Activated CD8-positive, alpha-beta T cell treated with anti-CD3 and anti-CD28 coated beads, Interleukin-2, amount 10 ng/mL, durations not matched to agents 7 days and 5 days (primary cell): Measurements from ENCODE around the gene HRH4. TPM values are rescaled to one million over a fixed set of nuclear protein-coding genes. Genes with fewer than 3 reads are reported as not detected.

Source experiments
- ATAC-seq: fragments of 150-1000 bp; cut with Tn5 transposase; one replicate; pipeline ENCODE4 v1.10.0; 2021; ENCODE audit warnings: moderate library complexity
- CTCF ChIA-PET: fragments of 350-600 bp; sonication (Branson Sonifier 250); formaldehyde crosslinking; loops from one replicate; lab custom pipeline; 2021; ENCODE audit warnings: antibody characterized with exemption; lab: Charles Lee
- POLR2A ChIA-PET: fragments of 350-600 bp; sonication (Branson Sonifier 250); formaldehyde crosslinking; loops from one replicate; lab custom pipeline; 2021; ENCODE audit warnings: antibody characterized with exemption; lab: Charles Lee
- DNase-seq: peaks from one replicate; pipeline ENCODE4 v3.0.0-alpha.2; 2020
- H3K27ac Mint-ChIP-seq: one replicate; pipeline ENCODE4 v1.8.0; 2021; ENCODE audit warnings: mild to moderate bottlenecking, mixed read lengths
- H3K27me3 Mint-ChIP-seq: one replicate; pipeline ENCODE4 v1.8.0; 2021; ENCODE audit warnings: low read depth, mixed read lengths
- H3K36me3 Mint-ChIP-seq: one replicate; pipeline ENCODE4 v1.8.0; 2021; ENCODE audit warnings: low read depth, mixed read lengths
- H3K4me1 Mint-ChIP-seq: one replicate; pipeline ENCODE4 v1.8.0; 2021; ENCODE audit warnings: low read depth, mixed read lengths
- H3K4me3 Mint-ChIP-seq: one replicate; pipeline ENCODE4 v1.8.0; 2021; ENCODE audit warnings: mild to moderate bottlenecking, mixed read lengths
- H3K9me3 Mint-ChIP-seq: one replicate; pipeline ENCODE4 v1.8.0; 2022; ENCODE audit warnings: mixed read lengths; ENCODE audit not compliant: insufficient read depth
- total RNA-seq, 2 experiments: library from RNA; stranded (reverse); gene quantifications; one replicate each; pipeline ENCODE4 v1.2.3, GENCODE V29; 2021

Gene HRH4
- total RNA-seq, 2 experiments from 2014 or later, result not detected

- Mint-ChIP-seq H3K27ac (no peak overlapping the region), H3K4me1 (peaks cover 11% of the 10 kb centered on the region), H3K27me3 (no peaks in the 10 kb centered on the region), H3K36me3 (peaks cover 8% of the 10 kb centered on the region), H3K9me3 (peaks cover 4% of the 10 kb centered on the region), H3K4me3 (no peak overlapping the region)
- DNase-seq, result no peak
- ChIA-PET POLR2A (no interaction called here), CTCF (no interaction called here)
- ATAC-seq, result no peak
Measured at GRCh38 chr18:24432618-24433017, 27.8 kb upstream of the HRH4 start.

- CTCF ChIA-PET, result interaction anchor here (0.8 to 1.6 kb wide), 6 partner anchors 8 to 68 kb away, joined by 3 to 6 read pairs (median 3); no protein-coding TSS in a partner anchor
- no peaks in the 10 kb centered on the region for H3K9me3 Mint-ChIP-seq
- no peak for ATAC-seq
Measured at GRCh38 chr18:24436939-24437338, 23.5 kb upstream of the HRH4 start.

GRCh38 chr18:24443870-24444269 is 16.6 kb upstream of the HRH4 start:
- Mint-ChIP-seq H3K4me3 (no peak overlapping the region), H3K27me3 (no peaks in the 10 kb centered on the region), H3K9me3 (no peaks in the 10 kb centered on the region), H3K4me1 (peaks cover 10% of the 10 kb centered on the region), H3K27ac (no peak overlapping the region), H3K36me3 (peaks cover 10% of the 10 kb centered on the region)
- DNase-seq (no peak), ATAC-seq (no peak)
- ChIA-PET CTCF (interaction anchor here (1.0 to 1.6 kb wide), 4 partner anchors 10 to 45 kb away, joined by 3 to 6 read pairs (median 4); no protein-coding TSS in a partner anchor), POLR2A (no interaction called here)

More at GRCh38 chr18:24436939-24437338, 23.5 kb upstream of the HRH4 start:
- no peaks in the 10 kb centered on the region for H3K27me3 Mint-ChIP-seq
- no peak overlapping the region for H3K27ac Mint-ChIP-seq
- no peak for DNase-seq
- peaks cover 5% of the 10 kb centered on the region for H3K4me1 Mint-ChIP-seq
- peaks cover 7% of the 10 kb centered on the region for H3K36me3 Mint-ChIP-seq
- POLR2A ChIA-PET, result no interaction called here
- no peak overlapping the region for H3K4me3 Mint-ChIP-seq

GRCh38 chr18:24446453-24446852 is 14.0 kb upstream of the HRH4 start:
- Mint-ChIP-seq H3K4me3 (no peak overlapping the region), H3K27me3 (no peaks in the 10 kb centered on the region), H3K9me3 (no peaks in the 10 kb centered on the region), H3K4me1 (peaks cover 10% of the 10 kb centered on the region), H3K27ac (no peak overlapping the region), H3K36me3 (peaks cover 12% of the 10 kb centered on the region)
- ATAC-seq (no peak), DNase-seq (no peak)
- ChIA-PET CTCF (interaction anchor here (0.7 to 2.3 kb wide), 4 partner anchors 13 to 272 kb away, joined by 3 to 25 read pairs (median 4); no protein-coding TSS in a partner anchor), POLR2A (no interaction called here)

GRCh38 chr18:24446953-24447538 is 13.4 kb upstream of the HRH4 start:
- no peak for ATAC-seq
- Mint-ChIP-seq H3K4me3 (no peak overlapping the region), H3K4me1 (peaks cover 10% of the 10 kb centered on the region), H3K27ac (no peak overlapping the region), H3K9me3 (no peaks in the 10 kb centered on the region), H3K27me3 (no peaks in the 10 kb centered on the region), H3K36me3 (peaks cover 8% of the 10 kb centered on the region)
- ChIA-PET CTCF (interaction anchor here (0.7 to 2.3 kb wide), 6 partner anchors 13 to 273 kb away, joined by 3 to 25 read pairs (median 4); no protein-coding TSS in a partner anchor), POLR2A (no interaction called here)
- DNase-seq, result no peak

- ATAC-seq (no peak), DNase-seq (no peak)
- ChIA-PET POLR2A (no interaction called here), CTCF (interaction anchor here (1.1 to 2.3 kb wide), 4 partner anchors 14 to 87 kb away, joined by 4 to 25 read pairs (median 5); no protein-coding TSS in a partner anchor)
- Mint-ChIP-seq H3K4me3 (no peak overlapping the region), H3K27me3 (no peaks in the 10 kb centered on the region), H3K4me1 (peaks cover 10% of the 10 kb centered on the region), H3K36me3 (peaks cover 8% of the 10 kb centered on the region), H3K27ac (no peak overlapping the region), H3K9me3 (no peaks in the 10 kb centered on the region)
Measured at GRCh38 chr18:24447961-24448360, 12.5 kb upstream of the HRH4 start.

- H3K9me3 Mint-ChIP-seq, result peaks cover 5% of the 10 kb centered on the region
- no peak overlapping the region for H3K4me3 Mint-ChIP-seq
- no peak for ATAC-seq
- DNase-seq, result no peak
- CTCF ChIA-PET, result no interaction called here
- peaks cover 3% of the 10 kb centered on the region for H3K4me1 Mint-ChIP-seq
- H3K27ac Mint-ChIP-seq, result no peak overlapping the region
- no peaks in the 10 kb centered on the region for H3K36me3 Mint-ChIP-seq
- POLR2A ChIA-PET, result no interaction called here
- no peaks in the 10 kb centered on the region for H3K27me3 Mint-ChIP-seq
Measured at GRCh38 chr18:24456549-24456948, 3.9 kb upstream of the HRH4 start.

- Mint-ChIP-seq H3K27ac (no peak overlapping the region), H3K27me3 (no peaks in the 10 kb centered on the region), H3K9me3 (peaks cover 5% of the 10 kb centered on the region), H3K4me1 (peaks cover 3% of the 10 kb centered on the region), H3K4me3 (no peak overlapping the region), H3K36me3 (no peaks in the 10 kb centered on the region)
- ChIA-PET POLR2A (no interaction called here), CTCF (interaction anchor here (0.9 to 4.6 kb wide), 4 partner anchors 28 to 283 kb away, joined by 4 to 26 read pairs (median 6); no protein-coding TSS in a partner anchor)
- DNase-seq, result no peak
- no peak for ATAC-seq
Measured at GRCh38 chr18:24459772-24460171, 665 bp upstream of the HRH4 start.

- no peak overlapping the region for H3K4me3 Mint-ChIP-seq
- CTCF ChIA-PET, result interaction anchor here (4.6 kb wide), 1 partner anchor 26 kb away, joined by 26 read pairs; no protein-coding TSS in a partner anchor
- ATAC-seq, result no peak
Measured at GRCh38 chr18:24461996-24462395, 1.6 kb downstream of the HRH4 start.

GRCh38 chr18:24462838-24463775 is 2.7 kb downstream of the HRH4 start:
- Mint-ChIP-seq H3K9me3 (peaks cover 5% of the 10 kb centered on the region), H3K27me3 (peaks cover 3% of the 10 kb centered on the region), H3K36me3 (no peaks in the 10 kb centered on the region), H3K27ac (no peak overlapping the region), H3K4me1 (peaks cover 3% of the 10 kb centered on the region), H3K4me3 (no peak overlapping the region)
- DNase-seq, result no peak
- ATAC-seq, result no peak
- POLR2A ChIA-PET, result no interaction called here
- CTCF ChIA-PET, result interaction anchor here (0.8 to 2.1 kb wide), 5 partner anchors 19 to 103 kb away, joined by 3 to 10 read pairs (median 3); no protein-coding TSS in a partner anchor

More at GRCh38 chr18:24461996-24462395, 1.6 kb downstream of the HRH4 start:
- H3K4me1 Mint-ChIP-seq, result peaks cover 3% of the 10 kb centered on the region
- H3K36me3 Mint-ChIP-seq, result no peaks in the 10 kb centered on the region
- peaks cover 5% of the 10 kb centered on the region for H3K9me3 Mint-ChIP-seq
- no peak for DNase-seq
- no peak overlapping the region for H3K27ac Mint-ChIP-seq
- POLR2A ChIA-PET, result interaction anchor here (0.6 kb wide), 1 partner anchor 606 kb away, joined by 3 read pairs; no protein-coding TSS in a partner anchor
- H3K27me3 Mint-ChIP-seq, result no peaks in the 10 kb centered on the region

- POLR2A ChIA-PET, result no interaction called here
- no peak for ATAC-seq
- CTCF ChIA-PET, result interaction anchor here (1.2 kb wide), 1 partner anchor 20 kb away, joined by 3 read pairs; no protein-coding TSS in a partner anchor
- H3K27me3 Mint-ChIP-seq, result peaks cover 3% of the 10 kb centered on the region
- H3K4me1 Mint-ChIP-seq, result peaks cover 2% of the 10 kb centered on the region
- no peak for DNase-seq
- no peak overlapping the region for H3K27ac Mint-ChIP-seq
- H3K9me3 Mint-ChIP-seq, result no peaks in the 10 kb centered on the region
- H3K36me3 Mint-ChIP-seq, result no peaks in the 10 kb centered on the region
- H3K4me3 Mint-ChIP-seq, result no peak overlapping the region
Measured at GRCh38 chr18:24465486-24465885, 5.0 kb downstream of the HRH4 start.
